Activated CD8-positive, alpha-beta T cell treated with anti-CD3 and anti-CD28 coated beads for 36 hours (primary cell): Measurements from ENCODE around the gene PTGDS. TPM values are rescaled to one million over a fixed set of nuclear protein-coding genes. Genes with fewer than 3 reads are reported as not detected.
A peak's percentile ranks its signal among the peaks of the same experiment; 100 is the strongest.
"Not testable (repeated sequence)": the region's sequence is repeated elsewhere in the genome, so short reads cannot be mapped to it uniquely, and the experiment has no call there.

Experiments used
- ATAC-seq: fragments of 200-7000 bp; cut with Tn5 transposase; one replicate; pipeline ENCODE4 v1.10.0; 2021; ENCODE audit warnings: mild to moderate bottlenecking, moderate library complexity
- CTCF ChIA-PET: fragments of 350-600 bp; sonication (Branson Sonifier 250); formaldehyde crosslinking; loops from one replicate; lab custom pipeline; 2021; ENCODE audit warnings: antibody characterized with exemption; lab: Charles Lee
- POLR2A ChIA-PET: fragments of 350-600 bp; sonication (Branson Sonifier 250); formaldehyde crosslinking; loops from one replicate; lab custom pipeline; 2021; ENCODE audit warnings: antibody characterized with exemption; lab: Charles Lee
- DNase-seq: peaks from one replicate; pipeline ENCODE4 v3.0.0-alpha.2; 2020
- H3K27ac Mint-ChIP-seq: one replicate; pipeline ENCODE4 v1.8.0; 2021; ENCODE audit warnings: mild to moderate bottlenecking, mixed read lengths
- H3K27me3 Mint-ChIP-seq: one replicate; pipeline ENCODE4 v1.8.0; 2021; ENCODE audit warnings: mixed read lengths
- H3K36me3 Mint-ChIP-seq: one replicate; pipeline ENCODE4 v1.8.0; 2021; ENCODE audit warnings: low read depth, mixed read lengths
- H3K4me1 Mint-ChIP-seq: one replicate; pipeline ENCODE4 v1.8.0; 2021; ENCODE audit warnings: low read depth, mixed read lengths
- H3K4me3 Mint-ChIP-seq: one replicate; pipeline ENCODE4 v1.8.0; 2021; ENCODE audit warnings: mild to moderate bottlenecking, moderate library complexity, mixed read lengths
- H3K9me3 Mint-ChIP-seq: one replicate; pipeline ENCODE4 v1.8.0; 2021; ENCODE audit warnings: mixed read lengths
- CTCF ChIP-seq: fragments of 200-600 bp; IDR thresholded peaks from one replicate; pipeline ENCODE4 v1.8.0; 2022; ENCODE audit warnings: antibody characterized with exemption, mild to moderate bottlenecking
- intact Hi-C: fragments of 100-400 bp; cut with micrococcal nuclease; formaldehyde crosslinking; loops from one replicate; pipeline ENCODE4 v1.10.0; 2022
- total RNA-seq, 2 experiments: library from RNA; stranded (reverse); gene quantifications; one replicate each; pipeline ENCODE4 v1.2.3, GENCODE V29; 2021

PTGDS gene
- total RNA-seq, 2 experiments from 2014 or later: not detected

- no peaks in the 10 kb centered on the region for H3K9me3 Mint-ChIP-seq
- H3K27me3 Mint-ChIP-seq: peaks cover 5% of the 10 kb centered on the region
- ChIA-PET CTCF (interaction anchor here (0.7 to 5.9 kb wide), 4 partner anchors 11 to 54 kb away, joined by 3 to 31 read pairs (median 4); no protein-coding TSS in a partner anchor), POLR2A (interaction anchor here (1.1 kb wide), 1 partner anchor 54 kb away, joined by 3 read pairs; no protein-coding TSS in a partner anchor)
- TF ChIP-seq CTCF: no peak
- intact Hi-C loops: no loop called here
- no peak for DNase-seq
- no peak for ATAC-seq
- no peak overlapping the region for H3K4me3 Mint-ChIP-seq
- H3K4me1 Mint-ChIP-seq: peaks cover 43% of the 10 kb centered on the region
- H3K36me3 Mint-ChIP-seq: no peaks in the 10 kb centered on the region
- no peak overlapping the region for H3K27ac Mint-ChIP-seq
Observed at GRCh38 chr9:137001857-137002645, 24.7 kb downstream of the PTGDS start.

GRCh38 chr9:137002646-137003041 lies 25.3 kb downstream of the PTGDS start:
- no peak overlapping the region for H3K27ac Mint-ChIP-seq
- POLR2A ChIA-PET: interaction anchor here (1.1 kb wide), 2 partner anchors 10 to 54 kb away, joined by 3 to 4 read pairs; partner anchors contain the start of gene PAXX
- CTCF ChIA-PET: interaction anchor here (0.7 to 5.9 kb wide), 4 partner anchors 11 to 54 kb away, joined by 3 to 31 read pairs (median 4); no protein-coding TSS in a partner anchor
- DNase-seq (no peak), ATAC-seq (no peak)
- no peak overlapping the region for H3K4me3 Mint-ChIP-seq
- peaks cover 38% of the 10 kb centered on the region for H3K4me1 Mint-ChIP-seq
- no peak for TF ChIP-seq CTCF
- H3K36me3 Mint-ChIP-seq: no peaks in the 10 kb centered on the region
- H3K9me3 Mint-ChIP-seq: no peaks in the 10 kb centered on the region
- H3K27me3 Mint-ChIP-seq: peaks cover 4% of the 10 kb centered on the region
- intact Hi-C loops: no loop called here

- H3K4me3 Mint-ChIP-seq, ATAC-seq, intact Hi-C loops, H3K36me3 Mint-ChIP-seq, H3K9me3 Mint-ChIP-seq, H3K27me3 Mint-ChIP-seq, H3K27ac Mint-ChIP-seq: not testable (repeated sequence)
- CTCF ChIA-PET: interaction anchor here (1.1 to 5.9 kb wide), 5 partner anchors 12 to 214 kb away, joined by 3 to 31 read pairs (median 4); partner anchors contain the start of genes PAXX and TMEM141
- H3K4me1 Mint-ChIP-seq: peaks cover 23% of the 10 kb centered on the region
- peak; percentile 47 for DNase-seq
- POLR2A ChIA-PET: interaction anchor here (0.6 to 1.1 kb wide), 2 partner anchors 8 to 11 kb away, joined by 3 read pairs; no protein-coding TSS in a partner anchor
- peak; percentile 68 for TF ChIP-seq CTCF
Observed at GRCh38 chr9:137004285-137004684, 27.0 kb downstream of the PTGDS start.

GRCh38 chr9:137006116-137007003 lies 29.1 kb downstream of the PTGDS start:
- CTCF ChIA-PET: interaction anchor here (0.8 to 5.9 kb wide), 5 partner anchors 23 to 61 kb away, joined by 3 to 31 read pairs (median 3); no protein-coding TSS in a partner anchor
- intact Hi-C loops: no loop called here
- DNase-seq (peak; percentile 44), ATAC-seq (peak; percentile 44)
- no peak overlapping the region for H3K4me3 Mint-ChIP-seq
- no peaks in the 10 kb centered on the region for H3K9me3 Mint-ChIP-seq
- H3K36me3 Mint-ChIP-seq: no peaks in the 10 kb centered on the region
- no peaks in the 10 kb centered on the region for H3K27me3 Mint-ChIP-seq
- no peak for TF ChIP-seq CTCF
- no peak overlapping the region for H3K27ac Mint-ChIP-seq
- peaks cover 13% of the 10 kb centered on the region for H3K4me1 Mint-ChIP-seq
- POLR2A ChIA-PET: interaction anchor here (0.6 kb wide), 1 partner anchor 29 kb away, joined by 3 read pairs; no protein-coding TSS in a partner anchor
